Subcutaneous adipose tissue (tissue), 4 donors: Measurements from ENCODE around the gene STH. TPM values are rescaled to one million over a fixed set of nuclear protein-coding genes. Genes with fewer than 3 reads are reported as not detected.

Experiments
- total RNA-seq, 4 donors: library from RNA; depleted of rRNA; stranded (reverse); fragments of >200 nt; gene quantifications; one replicate each; pipeline ENCODE4 v1.1.0, GENCODE V29; 2016
- TF ChIP-seq, protein P1 (sequence below): fragments of 450-650 bp; IDR thresholded peaks from one replicate; pipeline ENCODE4 v1.5.1; 2016; ENCODE audit warnings: low read depth, mild to moderate bottlenecking, control low read depth, antibody characterized with exemption, moderate library complexity

Gene STH
- total RNA-seq, 4 donors from 2014 or later: not detected

DNA sequence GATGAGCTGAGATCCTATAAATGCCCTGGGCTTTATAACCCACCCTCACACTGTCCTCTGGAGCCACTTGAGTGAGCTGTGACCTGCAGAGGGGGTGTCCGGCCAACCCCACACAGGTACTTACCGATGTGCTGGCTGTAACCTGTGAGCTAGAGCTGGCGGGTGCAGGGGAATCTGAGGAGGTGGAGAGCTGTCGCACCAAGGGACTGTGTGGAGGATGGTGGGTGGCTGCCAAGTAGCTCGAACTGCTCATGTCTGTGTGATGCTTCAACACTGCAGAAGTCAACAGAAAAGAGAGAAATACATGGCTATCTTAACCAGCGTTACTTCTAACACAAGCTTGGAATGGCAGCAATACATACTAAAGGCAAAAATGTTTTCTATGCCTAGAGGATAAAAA, 39.4 kb downstream of the STH start:
- TF ChIP-seq, protein P1, sequence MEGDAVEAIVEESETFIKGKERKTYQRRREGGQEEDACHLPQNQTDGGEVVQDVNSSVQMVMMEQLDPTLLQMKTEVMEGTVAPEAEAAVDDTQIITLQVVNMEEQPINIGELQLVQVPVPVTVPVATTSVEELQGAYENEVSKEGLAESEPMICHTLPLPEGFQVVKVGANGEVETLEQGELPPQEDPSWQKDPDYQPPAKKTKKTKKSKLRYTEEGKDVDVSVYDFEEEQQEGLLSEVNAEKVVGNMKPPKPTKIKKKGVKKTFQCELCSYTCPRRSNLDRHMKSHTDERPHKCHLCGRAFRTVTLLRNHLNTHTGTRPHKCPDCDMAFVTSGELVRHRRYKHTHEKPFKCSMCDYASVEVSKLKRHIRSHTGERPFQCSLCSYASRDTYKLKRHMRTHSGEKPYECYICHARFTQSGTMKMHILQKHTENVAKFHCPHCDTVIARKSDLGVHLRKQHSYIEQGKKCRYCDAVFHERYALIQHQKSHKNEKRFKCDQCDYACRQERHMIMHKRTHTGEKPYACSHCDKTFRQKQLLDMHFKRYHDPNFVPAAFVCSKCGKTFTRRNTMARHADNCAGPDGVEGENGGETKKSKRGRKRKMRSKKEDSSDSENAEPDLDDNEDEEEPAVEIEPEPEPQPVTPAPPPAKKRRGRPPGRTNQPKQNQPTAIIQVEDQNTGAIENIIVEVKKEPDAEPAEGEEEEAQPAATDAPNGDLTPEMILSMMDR: no peak

DNA sequence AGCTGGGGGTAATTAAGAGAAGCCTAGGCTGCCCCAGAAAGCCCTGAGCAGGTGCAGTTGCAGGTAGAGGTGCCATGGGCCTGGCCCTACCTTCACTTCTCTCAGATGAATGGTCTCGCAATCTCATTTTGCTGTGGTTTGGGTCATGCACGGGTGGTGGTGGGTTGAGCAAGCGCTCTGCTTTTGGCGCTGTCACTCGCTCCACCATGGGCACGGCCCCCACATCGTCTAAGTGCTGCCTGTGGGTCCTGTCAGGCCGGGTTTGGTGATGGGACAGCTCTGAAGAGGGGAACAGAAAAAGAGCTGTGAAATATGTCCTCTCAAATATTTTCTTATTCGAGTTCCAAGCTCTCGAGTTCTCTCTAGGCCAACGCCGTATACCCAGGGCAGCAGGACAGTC, 39.9 kb downstream of the STH start:
- TF ChIP-seq, protein P1: no peak

DNA sequence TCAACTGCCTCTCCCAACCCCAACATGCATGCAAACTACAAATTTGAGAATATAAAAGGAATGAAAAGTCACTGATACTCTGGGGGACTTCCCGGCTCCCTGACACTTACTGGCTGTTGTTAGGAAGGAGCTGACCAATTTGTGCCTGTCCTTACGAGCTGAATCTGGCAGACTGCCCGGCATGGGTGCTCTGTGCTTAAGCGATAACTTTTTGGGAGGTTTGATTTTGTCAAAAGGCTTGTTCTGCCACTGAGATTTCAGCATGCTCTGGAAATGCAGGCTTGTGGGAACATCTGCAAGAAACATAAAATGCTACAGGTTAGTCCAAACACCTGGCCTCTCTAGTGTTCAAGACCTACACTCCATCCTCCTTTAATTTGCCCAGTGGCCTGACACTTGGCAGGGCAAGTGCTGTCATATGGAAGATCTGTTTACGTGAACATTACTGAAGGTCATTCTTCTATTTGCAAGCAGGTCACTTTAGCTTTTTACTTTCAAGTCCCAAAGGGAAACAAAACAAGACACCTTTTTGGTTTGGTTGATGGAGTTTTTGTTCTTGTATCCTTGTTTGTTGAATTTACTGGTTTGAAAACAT, 40.6 kb downstream of the STH start:
- TF ChIP-seq, protein P1: no peak

DNA sequence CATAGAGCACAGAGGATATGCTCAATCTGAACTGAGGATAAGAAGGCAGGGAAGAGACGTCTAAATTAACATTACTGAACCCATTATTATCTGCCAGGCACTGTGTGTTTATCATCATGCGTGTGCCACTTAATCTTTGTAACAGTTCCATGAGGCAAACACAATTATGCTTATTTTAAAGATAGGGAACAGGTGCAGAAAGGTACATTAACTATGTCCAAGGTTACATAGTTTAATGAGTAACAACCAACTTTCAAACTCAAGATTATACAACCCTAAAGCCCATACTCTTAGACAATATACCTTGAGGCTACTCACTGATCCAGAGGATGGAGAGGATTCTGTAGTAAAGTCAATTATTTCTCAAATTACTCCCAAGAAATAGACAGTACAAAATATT, 43.2 kb downstream of the STH start:
- TF ChIP-seq, protein P1: no peak

DNA sequence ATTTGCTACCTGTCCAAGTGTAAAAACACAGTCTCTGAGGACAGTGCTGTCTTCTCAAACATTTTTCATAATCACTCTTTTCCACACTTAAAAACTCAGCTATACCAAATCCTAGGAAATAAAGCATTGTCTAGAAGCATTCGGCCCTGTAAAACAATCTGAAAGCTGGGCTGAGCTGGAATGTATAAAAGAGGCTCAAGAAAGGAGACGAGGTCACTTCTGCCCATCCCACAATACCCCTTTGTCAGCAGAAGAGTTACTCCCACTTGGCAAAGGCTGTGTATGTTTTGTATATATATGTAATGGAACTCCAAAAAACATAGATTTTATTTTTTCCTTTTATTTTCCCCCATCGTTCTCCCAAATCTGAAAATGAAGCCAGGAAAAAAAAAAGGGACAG, 43.9 kb downstream of the STH start:
- TF ChIP-seq, protein P1: no peak

DNA sequence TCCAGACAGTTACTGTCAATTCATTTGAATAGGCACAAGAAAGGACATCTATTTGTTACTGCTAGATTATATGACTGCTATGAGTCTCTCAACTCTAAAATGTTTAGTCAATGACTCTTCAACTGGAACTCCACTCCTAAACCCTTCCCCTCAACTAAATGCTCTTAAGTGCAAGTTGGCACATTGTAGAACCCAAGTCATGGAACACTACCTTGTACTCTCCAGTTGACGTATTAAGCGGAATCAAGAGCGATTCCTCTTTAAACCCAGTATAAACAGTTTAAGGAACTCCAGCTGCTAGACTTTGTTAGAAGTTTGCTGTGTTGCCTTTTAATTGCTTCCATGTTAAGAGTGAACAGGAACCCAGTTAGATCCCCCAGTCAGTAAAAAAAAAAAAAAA, 44.6 kb downstream of the STH start:
- TF ChIP-seq, protein P1: no peak

DNA sequence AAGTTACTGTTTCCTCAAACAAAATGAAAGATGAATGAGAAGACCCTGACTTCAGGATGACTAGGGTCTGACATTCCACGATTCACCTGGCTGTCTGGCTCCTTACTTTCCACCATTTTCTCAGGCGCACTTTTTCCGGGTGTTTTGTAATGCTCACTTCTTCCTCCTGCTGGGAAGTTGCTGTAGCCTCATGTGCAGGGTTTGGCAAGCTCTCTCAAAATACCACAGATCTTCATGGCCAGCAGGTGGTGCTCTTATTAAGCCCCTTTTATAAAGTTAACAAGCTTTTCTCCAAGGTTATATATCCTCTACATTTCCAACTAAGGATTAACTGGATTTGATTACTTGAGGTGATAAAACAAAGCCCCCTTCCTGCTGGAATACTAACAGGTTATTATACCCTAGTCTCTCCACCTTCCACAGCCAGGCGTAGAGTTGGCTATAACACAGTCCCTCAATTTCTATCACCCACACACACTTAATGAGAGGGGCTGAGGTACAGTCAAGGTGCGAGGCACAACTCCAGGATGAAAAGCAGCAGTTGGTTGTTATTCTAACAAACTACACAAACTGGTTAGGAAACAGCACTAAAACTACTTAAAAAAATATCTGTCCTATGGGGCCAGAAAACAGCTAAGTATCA, 45.4 kb downstream of the STH start:
- TF ChIP-seq, protein P1: no peak
